ENCODE measurements around the gene GPR84. TPM values are rescaled to one million over a fixed set of nuclear protein-coding genes. Genes with fewer than 3 reads are reported as not detected.

GPR84 gene
- total and polyA plus RNA-seq, 9 of the 15 experiments (the other 6 are each of a cell fraction or from before 2014, with no cell fraction given) = 0.07 to 0.18 (median 0.11) TPM; not detected in 5

GRCh38 chr12:54389607-54390175, 25.4 kb upstream of the GPR84 start:
- Histone ChIP-seq H3K4me1 (replicated peaks in 1 of 2; ENCODE audit: control insufficient read depth in 2 of 2, insufficient read depth in 2 of 2, low read length in 2 of 2) (peaks cover 78 to 79% of the 10 kb centered on the region in 2 experiments), H4K20me1 (replicated peaks; ENCODE audit: control insufficient read depth, insufficient read depth, low read length) (no peaks in the 10 kb centered on the region), H3K9ac (ENCODE audit: insufficient read depth in 1 of 2, low read depth in 2 of 2, low read length in 2 of 2) (peak overlapping the region; percentile 27 to 91), H3K4me3 (peak overlapping the region; percentile 57), H2AFZ (ENCODE audit: low read depth, low read length) (0 out of 2 replicates have a peak overlapping the region, but pooled peaks have one; percentile 54), H3K9me3 (replicated peaks; ENCODE audit: control insufficient read depth, insufficient read depth, low read depth, low read length) (no peaks in the 10 kb centered on the region), H3K27ac (ENCODE audit: extremely low read depth, low read depth, low read length) (peak overlapping the region; percentile 62), H3K27me3 (ENCODE audit: control insufficient read depth in 2 of 2, insufficient read depth in 2 of 2, low read length in 2 of 2) (no peaks in the 10 kb centered on the region), H3K36me3 (ENCODE audit: control insufficient read depth, insufficient read depth, low read length) (peaks cover 37% of the 10 kb centered on the region), H3K79me2 (ENCODE audit: control insufficient read depth, insufficient read depth, low read length) (peaks cover 87% of the 10 kb centered on the region), H3K9me1 (ENCODE audit: control insufficient read depth, insufficient read depth, low read length) (no peaks in the 10 kb centered on the region), H3K4me2 (ENCODE audit: insufficient read depth, low read length) (peak overlapping the region; percentile 88)
- ATAC-seq (no peak), FAIRE-seq (no peak), DNase-seq (ENCODE audit: extremely low read depth in 1 of 4, low spot score in 3 of 4) (no peak)
- POLR2A ChIA-PET = interaction anchor here (0.5 to 1.5 kb wide), 4 partner anchors 10 to 109 kb away, joined by 3 to 7 read pairs (median 4); partner anchors contain the start of gene HNRNPA1
- intact Hi-C loops (cut with micrococcal nuclease) (no loop called here), in situ Hi-C loops (cut with MboI) (loop anchor here (10.0 kb wide), 1 partner anchor 55 kb away; no protein-coding TSS in a partner anchor)
- CTCF ChIA-PET (ENCODE audit: low intra/inter-chr PET ratio) = no interaction called here
- BruUV-seq (replicated peaks) = no TSS peak
- WGBS (ENCODE audit: insufficient coverage, low coverage, missing lambda C conversion rate) = 44% methylated on average over 5 of the region's 5 CpGs
- TF ChIP-seq FOXO4 (CRISPR knock-in tag; IDR thresholded peaks at IDR 0.05) = no peak
- TF ChIP-seq ZNF165 (CRISPR knock-in tag; IDR thresholded peaks at IDR 0.05; ENCODE audit: borderline replicate concordance) = no peak
- peak; percentile 45; the same call in 1 of the 2 replicates for TF ChIP-seq HDGF (IDR thresholded peaks at IDR 0.05)
- no peak for TF ChIP-seq CHD7 (IDR thresholded peaks at IDR 0.05; ENCODE audit: low read depth, low read length)
- no peak for TF ChIP-seq FOXM1 (IDR thresholded peaks at IDR 0.05; ENCODE audit: low read depth)
- 0 out of 2 replicates have a peak, but pooled peaks have one; percentile 24 for TF ChIP-seq FOXM1 (CRISPR knock-in tag; IDR thresholded peaks at IDR 0.05; ENCODE audit: low read depth)
- no peak for TF ChIP-seq NFIC (IDR thresholded peaks at IDR 0.05)
- TF ChIP-seq RUNX1 (IDR thresholded peaks at IDR 0.05; ENCODE audit: low read depth) = no peak

Data from K562 (cell line).